ENCODE data around the gene EPHA6. TPM values are rescaled to one million over a fixed set of nuclear protein-coding genes. Genes with fewer than 3 reads are reported as not detected.
A peak's percentile ranks its signal among the peaks of the same experiment; 100 is the strongest.

Gene EPHA6
- total RNA-seq, 4 donors from 2014 or later: 2.1 to 7.0 (median 5.8) TPM

DNA sequence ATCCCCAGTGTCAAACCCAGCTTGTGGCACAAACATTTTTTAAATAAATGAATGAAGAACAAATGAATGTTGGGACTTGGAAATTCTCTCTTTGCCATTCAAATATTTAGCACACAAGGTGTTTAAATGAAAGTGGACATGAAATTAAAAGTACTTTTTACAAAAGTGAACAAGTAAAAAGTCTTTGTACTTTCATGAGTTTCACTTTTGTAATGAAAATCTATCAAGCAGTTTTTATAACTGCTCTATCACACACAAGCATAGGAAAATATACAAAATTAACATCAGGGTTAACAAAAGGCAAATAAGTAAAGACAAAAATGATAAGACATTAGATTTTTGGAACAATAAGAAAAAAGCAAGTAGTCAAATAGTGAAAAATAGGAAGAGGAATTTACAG lies 866.3 kb downstream of the EPHA6 start:
- intact Hi-C loops (cut with DNase I): no loop called here
- no peaks in the 10 kb centered on the region for H3K36me3 ChIP-seq
- TF ChIP-seq CTCF (IDR thresholded peaks at IDR 0.05) (no peak), POLR2A (IDR thresholded peaks at IDR 0.05) (no peak)

GRCh38 chr3:97684490-97684889 lies 870.1 kb downstream of the EPHA6 start:
- Histone ChIP-seq H3K36me3 (no peaks in the 10 kb centered on the region), H3K4me3 (replicated peaks in 1 of 3) (no peak overlapping the region), H3K27me3 (no peaks in the 10 kb centered on the region), H3K27ac (no peak overlapping the region), H3K9me3 (no peaks in the 10 kb centered on the region), H3K4me1 (peaks cover 0 to 2% of the 10 kb centered on the region in 2 donors)
- TF ChIP-seq CTCF (IDR thresholded peaks at IDR 0.05) (no peak), POLR2A (IDR thresholded peaks at IDR 0.05) (no peak)
- no peak for DNase-seq
- WGBS, 2 donors: 88% methylated on average over 4 of the region's 4 CpGs
- intact Hi-C loops (cut with DNase I): no loop called here

More for the DNA sequence above, 866.3 kb downstream of the EPHA6 start:
- H3K27ac ChIP-seq: no peak overlapping the region
- H3K9me3 ChIP-seq: no peaks in the 10 kb centered on the region
- no peaks in the 10 kb centered on the region for H3K4me1 ChIP-seq
- DNase-seq: no peak
- no peaks in the 10 kb centered on the region for H3K27me3 ChIP-seq
- H3K4me3 ChIP-seq (replicated peaks in 1 of 3): no peak overlapping the region

DNA sequence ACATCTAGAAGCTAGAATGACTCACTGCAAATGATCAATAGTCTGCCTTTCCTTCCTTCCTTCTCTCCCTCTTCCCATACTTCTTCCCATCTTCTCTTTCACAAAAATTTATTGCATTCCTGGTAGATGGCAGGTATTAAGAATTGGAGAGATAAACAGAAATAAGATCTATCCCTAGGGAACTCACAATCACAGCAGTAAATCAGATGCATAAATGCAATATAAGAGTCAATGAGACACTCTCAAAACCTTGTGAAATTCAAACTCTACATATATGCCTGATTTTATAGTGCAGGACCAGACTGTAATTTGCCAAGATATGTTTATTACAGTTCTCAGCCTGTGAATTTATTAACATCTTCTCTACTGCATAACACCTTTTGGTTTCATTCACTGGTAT lies 871.9 kb downstream of the EPHA6 start:
- Histone ChIP-seq H3K9me3 (no peaks in the 10 kb centered on the region), H3K27ac (no peak overlapping the region), H3K4me3 (replicated peaks in 1 of 3) (no peak overlapping the region), H3K36me3 (no peaks in the 10 kb centered on the region), H3K27me3 (no peaks in the 10 kb centered on the region), H3K4me1 (peaks cover 0 to 2% of the 10 kb centered on the region in 2 donors)
- DNase-seq: no peak
- TF ChIP-seq POLR2A (IDR thresholded peaks at IDR 0.05): no peak
- no peak for TF ChIP-seq CTCF (IDR thresholded peaks at IDR 0.05)
- intact Hi-C loops (cut with DNase I): no loop called here

DNA sequence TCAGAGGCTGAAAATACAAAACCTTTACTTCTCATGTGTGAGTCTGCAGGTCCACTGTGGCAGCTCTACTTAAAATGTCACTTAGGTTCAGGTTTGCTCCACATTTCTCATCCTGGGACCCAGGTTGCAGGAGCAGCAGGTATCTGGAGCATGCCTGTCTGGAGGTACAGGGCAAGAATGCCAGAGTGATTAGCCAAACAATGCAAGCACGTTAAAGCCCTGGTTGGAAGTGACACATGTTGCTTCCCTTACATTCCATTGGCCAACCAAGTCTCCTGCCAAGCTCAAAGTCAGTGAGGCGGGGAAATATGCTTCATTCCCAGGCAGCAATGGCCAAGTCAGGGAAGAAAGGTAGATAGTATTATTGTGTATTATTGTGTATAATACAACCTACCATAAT lies 873.3 kb downstream of the EPHA6 start:
- WGBS, 2 donors: 50 to 53% methylated on average over 2 of the region's 2 CpGs
- Histone ChIP-seq H3K27ac (no peak overlapping the region), H3K9me3 (no peaks in the 10 kb centered on the region), H3K4me3 (replicated peaks in 1 of 3) (no peak overlapping the region), H3K4me1 (peaks cover 0 to 2% of the 10 kb centered on the region in 2 donors), H3K36me3 (no peaks in the 10 kb centered on the region), H3K27me3 (no peaks in the 10 kb centered on the region)
- TF ChIP-seq POLR2A (IDR thresholded peaks at IDR 0.05) (no peak), CTCF (IDR thresholded peaks at IDR 0.05) (no peak)
- peak; percentile 2 to 21 for DNase-seq
- intact Hi-C loops (cut with DNase I): no loop called here

GRCh38 chr3:97689111-97689510 lies 874.7 kb downstream of the EPHA6 start:
- no peak overlapping the region for H3K27ac ChIP-seq
- H3K4me3 ChIP-seq (replicated peaks in 1 of 3): no peak overlapping the region
- H3K27me3 ChIP-seq: no peaks in the 10 kb centered on the region
- no peaks in the 10 kb centered on the region for H3K36me3 ChIP-seq
- intact Hi-C loops (cut with DNase I): no loop called here
- 95 to 96% methylated on average over 4 of the region's 4 CpGs for WGBS, 2 donors
- no peak for DNase-seq
- H3K9me3 ChIP-seq: no peaks in the 10 kb centered on the region
- H3K4me1 ChIP-seq: peaks cover 0 to 2% of the 10 kb centered on the region in 2 donors
- TF ChIP-seq POLR2A (IDR thresholded peaks at IDR 0.05) (no peak), CTCF (IDR thresholded peaks at IDR 0.05) (no peak)
